PC-3 (cell line): Measurements from ENCODE around the gene ZNF396. TPM values are rescaled to one million over a fixed set of nuclear protein-coding genes. Genes with fewer than 3 reads are reported as not detected.

ENCODE experiments used
- ATAC-seq: fragments of 200-7000 bp; cut with Tn5 transposase; 2 replicates; pipeline ENCODE4 v1.9.1; 2020; ENCODE audit warnings: mild to moderate bottlenecking, moderate library complexity
- BruUV-seq: library from RNA; stranded (reverse); fragments of 400-500 nt; replicated peaks from 2 replicates; lab custom pipeline; 2021; lab: Mats Ljungman, UMichigan
- CTCF ChIA-PET: fragments of 300-600 bp; sonication (Branson Sonifier 250); formaldehyde crosslinking; loops from one replicate; lab custom pipeline; 2022; ENCODE audit warnings: antibody characterized with exemption; lab: Charles Lee
- POLR2A ChIA-PET: fragments of 300-600 bp; sonication (Branson Sonifier 250); formaldehyde crosslinking; loops from one replicate; lab custom pipeline; 2022; ENCODE audit warnings: antibody characterized with exemption; ENCODE audit not compliant: unreplicated experiment; lab: Charles Lee
- DNase-seq: peaks from one replicate; pipeline ENCODE4 v3.0.0-alpha.2; 2015
- H2AFZ ChIP-seq: fragments of 300-600 bp; sonication (generic); 2 replicates; pipeline ENCODE4 v1.6.0; 2016; ENCODE audit warnings: antibody characterized with exemption, low read length
- H3F3A ChIP-seq: fragments of 300-600 bp; sonication (generic); one replicate; pipeline ENCODE4 v1.6.0; 2017; ENCODE audit warnings: antibody characterized with exemption, low read length, control low read depth, mild to moderate bottlenecking; ENCODE audit not compliant: unreplicated experiment
- H3K27ac ChIP-seq: fragments of 300-600 bp; sonication (generic); 2 replicates; pipeline ENCODE4 v1.5.1; 2016; ENCODE audit warnings: mild to moderate bottlenecking, low read length
- H3K27me3 ChIP-seq: fragments of 300-600 bp; sonication (generic); 2 replicates; pipeline ENCODE4 v1.6.1; 2016; ENCODE audit warnings: low read length, mixed read lengths
- H3K36me3 ChIP-seq: fragments of 300-600 bp; sonication (generic); 2 replicates; pipeline ENCODE4 v1.6.1; 2016; ENCODE audit warnings: low read depth, mixed run types, low read length, mixed read lengths
- H3K4me1 ChIP-seq: fragments of 300-600 bp; sonication (generic); 2 replicates; pipeline ENCODE4 v1.5.1; 2016; ENCODE audit warnings: low read length; ENCODE audit not compliant: insufficient read depth
- H3K4me2 ChIP-seq: fragments of 300-600 bp; sonication (generic); 2 replicates; pipeline ENCODE4 v1.6.0; 2016; ENCODE audit warnings: low read length
- H3K4me3 ChIP-seq: fragments of 300-600 bp; sonication (generic); 2 replicates; pipeline ENCODE4 v1.5.1; 2016; ENCODE audit warnings: mild to moderate bottlenecking, low read length, mixed read lengths
- H3K79me2 ChIP-seq: fragments of 300-600 bp; sonication (generic); 2 replicates; pipeline ENCODE4 v1.6.1; 2017; ENCODE audit warnings: low read length, mixed read lengths
- H3K9ac ChIP-seq: fragments of 300-600 bp; sonication (generic); 2 replicates; pipeline ENCODE4 v1.6.0; 2016; ENCODE audit warnings: mild to moderate bottlenecking, low read length
- H3K9me2 ChIP-seq: fragments of 300-600 bp; sonication (generic); replicated peaks from 2 replicates; pipeline ENCODE4 v1.6.1; 2016; ENCODE audit warnings: mixed run types, low read length, mixed read lengths
- H3K9me3 ChIP-seq: fragments of 300-600 bp; sonication (generic); 2 replicates; pipeline ENCODE4 v1.6.1; 2016; ENCODE audit warnings: low read length, mixed read lengths
- H4K20me1 ChIP-seq: fragments of 300-600 bp; sonication (generic); 2 replicates; pipeline ENCODE4 v1.6.1; 2016; ENCODE audit warnings: low read length, mixed read lengths
- CTCF ChIP-seq: fragments of 300-600 bp; sonication (generic); conservative IDR thresholded peaks from 2 replicates; pipeline ENCODE4 v1.5.1; 2017; ENCODE audit warnings: antibody characterized with exemption, low read depth, mild to moderate bottlenecking, low read length
- EZH2 ChIP-seq: fragments of 300-600 bp; sonication (generic); IDR thresholded peaks from one replicate; pipeline ENCODE4 v1.6.1; 2017; ENCODE audit warnings: antibody characterized with exemption, mild to moderate bottlenecking, low read length; ENCODE audit not compliant: unreplicated experiment
- EZH2phosphoT487 ChIP-seq: fragments of 300-600 bp; sonication (generic); IDR thresholded peaks from 2 replicates; pipeline ENCODE4 v1.6.1; 2018; ENCODE audit warnings: mild to moderate bottlenecking, antibody characterized with exemption, low read length, borderline replicate concordance
- intact Hi-C: fragments of 100-400 bp; cut with micrococcal nuclease; formaldehyde crosslinking; loops from 2 replicates; pipeline ENCODE4 v1.9.0; 2023
- total RNA-seq: library from RNA; depleted of rRNA; stranded (reverse); fragments of >200 nt; gene quantifications from 2 replicates; pipeline ENCODE4 v1.2.3, GENCODE V29; 2014

Gene ZNF396
- total RNA-seq, 1 experiment from 2014 or later, result 0.95 TPM

GRCh38 chr18:35417223-35417622 is 40.1 kb upstream of the ZNF396 start:
- Histone ChIP-seq H3K9me3 (no peaks in the 10 kb centered on the region), H3K9me2 (no peaks in the 10 kb centered on the region), H3K36me3 (no peaks in the 10 kb centered on the region), H2AFZ (no peak overlapping the region), H3K4me1 (peaks cover 9% of the 10 kb centered on the region; the same call in 1 of the 2 replicates), H3K79me2 (no peaks in the 10 kb centered on the region), H3K9ac (no peak overlapping the region), H3F3A (no peaks in the 10 kb centered on the region), H3K4me2 (no peak overlapping the region), H4K20me1 (no peaks in the 10 kb centered on the region), H3K4me3 (no peak overlapping the region), H3K27ac (no peak overlapping the region), H3K27me3 (no peaks in the 10 kb centered on the region)
- CTCF ChIA-PET, result no interaction called here
- no peak for TF ChIP-seq EZH2phosphoT487
- TF ChIP-seq CTCF, result no peak
- no peak for TF ChIP-seq EZH2
- intact Hi-C loops, result no loop called here
- ATAC-seq (no peak), DNase-seq (no peak)
- POLR2A ChIA-PET, result no interaction called here
- no TSS peak for BruUV-seq

GRCh38 chr18:35415511-35416073 is 38.5 kb upstream of the ZNF396 start:
- H3K79me2 ChIP-seq, result no peaks in the 10 kb centered on the region
- H3K4me2 ChIP-seq, result peak overlapping the region; percentile 22; the same call in 1 of the 2 replicates
- no peaks in the 10 kb centered on the region for H3K27me3 ChIP-seq
- H4K20me1 ChIP-seq, result no peaks in the 10 kb centered on the region
- no peak overlapping the region for H3K9ac ChIP-seq
- H3K27ac ChIP-seq, result no peak overlapping the region
- no TSS peak for BruUV-seq
- H3K4me3 ChIP-seq, result no peak overlapping the region
- ChIA-PET POLR2A (no interaction called here), CTCF (no interaction called here)
- no peaks in the 10 kb centered on the region for H3F3A ChIP-seq
- intact Hi-C loops, result no loop called here
- no peaks in the 10 kb centered on the region for H3K36me3 ChIP-seq
- peak; percentile 20; the same call in 1 of the 2 replicates for ATAC-seq
- no peaks in the 10 kb centered on the region for H3K9me3 ChIP-seq
- no peak for TF ChIP-seq EZH2phosphoT487
- TF ChIP-seq CTCF, result no peak
- TF ChIP-seq EZH2, result no peak
- peaks cover 9% of the 10 kb centered on the region; the same call in 1 of the 2 replicates for H3K4me1 ChIP-seq
- DNase-seq, result no peak
- no peak overlapping the region for H2AFZ ChIP-seq
- H3K9me2 ChIP-seq, result no peaks in the 10 kb centered on the region

GRCh38 chr18:35413163-35413511 is 36.0 kb upstream of the ZNF396 start:
- ChIA-PET CTCF (no interaction called here), POLR2A (no interaction called here)

More at GRCh38 chr18:35413163-35413511, 36.0 kb upstream of the ZNF396 start:
- TF ChIP-seq CTCF (no peak), EZH2phosphoT487 (no peak), EZH2 (no peak)
- no peaks in the 10 kb centered on the region for H4K20me1 ChIP-seq
- H3K36me3 ChIP-seq, result no peaks in the 10 kb centered on the region
- ATAC-seq (no peak), DNase-seq (no peak)
- H3K4me3 ChIP-seq, result no peak overlapping the region
- no peaks in the 10 kb centered on the region for H3F3A ChIP-seq
- H2AFZ ChIP-seq, result no peak overlapping the region
- no peak overlapping the region for H3K27ac ChIP-seq
- no peak overlapping the region for H3K9ac ChIP-seq
- no peaks in the 10 kb centered on the region for H3K27me3 ChIP-seq
- no peaks in the 10 kb centered on the region for H3K79me2 ChIP-seq
- H3K9me3 ChIP-seq, result no peaks in the 10 kb centered on the region
- H3K4me1 ChIP-seq, result peaks cover 23% of the 10 kb centered on the region
- H3K4me2 ChIP-seq, result no peak overlapping the region
- H3K9me2 ChIP-seq, result no peaks in the 10 kb centered on the region
- intact Hi-C loops, result no loop called here
- BruUV-seq, result no TSS peak
